ENCODE data around the gene PIK3CB. TPM values are rescaled to one million over a fixed set of nuclear protein-coding genes. Genes with fewer than 3 reads are reported as not detected.

Gene PIK3CB
- total RNA-seq, 1 donor from 2014 or later, result 14.2 TPM

GRCh38 chr3:138818185-138818860 is 16.4 kb downstream of the PIK3CB start:
- Mint-ChIP-seq H3K4me3 (ENCODE audit: unreplicated experiment) (no peak overlapping the region), H3K27me3 (ENCODE audit: unreplicated experiment) (peaks cover 2% of the 10 kb centered on the region), H3K27ac (ENCODE audit: unreplicated experiment) (no peak overlapping the region), H3K9me3 (ENCODE audit: unreplicated experiment) (no peaks in the 10 kb centered on the region), H3K4me1 (ENCODE audit: low read depth, unreplicated experiment) (peaks cover 1% of the 10 kb centered on the region), H3K36me3 (ENCODE audit: unreplicated experiment) (no peaks in the 10 kb centered on the region)
- TF ChIP-seq CTCF (IDR thresholded peaks at IDR 0.05; ENCODE audit: partially characterized antibody, unreplicated experiment), result no peak
- no peak for DNase-seq

DNA sequence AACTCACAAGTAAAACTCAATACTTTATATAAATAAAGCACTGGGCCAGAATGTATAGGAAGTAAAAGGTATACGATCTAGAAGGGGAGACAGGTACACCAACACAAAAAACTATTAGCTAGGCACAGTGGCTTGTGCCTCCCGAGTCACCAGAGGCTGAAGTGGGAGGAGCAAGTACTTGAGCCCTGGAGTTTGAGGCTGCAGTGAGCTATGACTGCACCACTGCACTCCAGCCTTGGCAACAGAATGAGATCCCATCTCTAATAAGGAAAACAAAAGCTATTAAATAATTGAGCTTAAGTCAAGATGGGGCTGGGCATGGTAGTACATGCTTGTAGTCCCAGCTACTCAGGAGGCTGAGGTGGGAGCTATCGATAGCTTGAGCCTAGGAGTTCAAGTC is 17.0 kb downstream of the PIK3CB start:
- Mint-ChIP-seq H3K9me3 (ENCODE audit: unreplicated experiment) (no peaks in the 10 kb centered on the region), H3K27me3 (ENCODE audit: unreplicated experiment) (peaks cover 2% of the 10 kb centered on the region), H3K4me3 (ENCODE audit: unreplicated experiment) (no peak overlapping the region), H3K36me3 (ENCODE audit: unreplicated experiment) (no peaks in the 10 kb centered on the region), H3K4me1 (ENCODE audit: low read depth, unreplicated experiment) (peaks cover 1% of the 10 kb centered on the region), H3K27ac (ENCODE audit: unreplicated experiment) (no peak overlapping the region)
- no peak for TF ChIP-seq CTCF (IDR thresholded peaks at IDR 0.05; ENCODE audit: partially characterized antibody, unreplicated experiment)
- no peak for DNase-seq

DNA sequence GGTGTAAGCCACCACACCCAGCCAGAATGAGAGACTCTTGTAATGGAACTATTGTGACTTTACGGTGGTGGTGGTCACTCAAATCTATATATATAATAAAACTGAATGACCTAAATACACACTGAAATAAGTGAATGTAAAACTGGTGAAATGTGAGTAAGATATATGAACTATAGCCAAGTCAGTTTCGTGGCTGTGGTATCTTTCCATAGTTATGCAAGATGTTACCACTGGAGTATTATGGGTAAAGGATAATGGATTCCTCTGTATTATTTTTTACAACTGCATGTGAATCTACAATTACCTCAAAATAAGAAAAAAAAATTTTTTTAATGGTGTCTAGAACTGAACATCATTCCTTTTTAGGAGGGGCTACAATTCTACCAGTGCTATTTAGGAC is 21.9 kb downstream of the PIK3CB start:
- Mint-ChIP-seq H3K4me3 (ENCODE audit: unreplicated experiment) (no peak overlapping the region), H3K36me3 (ENCODE audit: unreplicated experiment) (no peaks in the 10 kb centered on the region)
- DNase-seq, result no peak

GRCh38 chr3:138809500-138810256 is 25.1 kb downstream of the PIK3CB start:
- no peaks in the 10 kb centered on the region for H3K4me1 Mint-ChIP-seq (ENCODE audit: low read depth, unreplicated experiment)
- H3K9me3 Mint-ChIP-seq (ENCODE audit: unreplicated experiment), result no peaks in the 10 kb centered on the region
- TF ChIP-seq CTCF (IDR thresholded peaks at IDR 0.05; ENCODE audit: partially characterized antibody, unreplicated experiment), result no peak
- H3K4me3 Mint-ChIP-seq (ENCODE audit: unreplicated experiment), result no peak overlapping the region
- no peaks in the 10 kb centered on the region for H3K36me3 Mint-ChIP-seq (ENCODE audit: unreplicated experiment)
- H3K27ac Mint-ChIP-seq (ENCODE audit: unreplicated experiment), result no peak overlapping the region
- H3K27me3 Mint-ChIP-seq (ENCODE audit: unreplicated experiment), result peaks cover 2% of the 10 kb centered on the region
- no peak for DNase-seq

More for the DNA sequence above, 21.9 kb downstream of the PIK3CB start:
- Mint-ChIP-seq H3K9me3 (ENCODE audit: unreplicated experiment) (no peaks in the 10 kb centered on the region), H3K4me1 (ENCODE audit: low read depth, unreplicated experiment) (no peaks in the 10 kb centered on the region), H3K27me3 (ENCODE audit: unreplicated experiment) (peaks cover 2% of the 10 kb centered on the region), H3K27ac (ENCODE audit: unreplicated experiment) (no peak overlapping the region)
- no peak for TF ChIP-seq CTCF (IDR thresholded peaks at IDR 0.05; ENCODE audit: partially characterized antibody, unreplicated experiment)
